Panc1 (cell line): ENCODE measurements around the gene TSPAN10. TPM values are rescaled to one million over a fixed set of nuclear protein-coding genes. Genes with fewer than 3 reads are reported as not detected.
A peak's percentile ranks its signal among the peaks of the same experiment; 100 is the strongest.
"Not testable (repeated sequence)": the region's sequence is repeated elsewhere in the genome, so short reads cannot be mapped to it uniquely, and the experiment has no call there.

Experiments
- ATAC-seq: fragments of 200-7000 bp; cut with Tn5 transposase; 2 replicates; pipeline ENCODE4 v1.9.1; 2020; ENCODE audit warnings: mild to moderate bottlenecking, moderate library complexity
- BruUV-seq: library from RNA; stranded (reverse); fragments of 400-500 nt; replicated peaks from 2 replicates; lab custom pipeline; 2021; lab: Mats Ljungman, UMichigan
- CTCF ChIA-PET: fragments of 300-600 bp; sonication (Branson Sonifier 250); formaldehyde crosslinking; loops from one replicate; lab custom pipeline; 2022; ENCODE audit warnings: antibody characterized with exemption; lab: Charles Lee
- POLR2A ChIA-PET: fragments of 300-600 bp; sonication (Branson Sonifier 250); formaldehyde crosslinking; loops from one replicate; lab custom pipeline; 2022; ENCODE audit warnings: antibody characterized with exemption; lab: Charles Lee
- DNase-seq: peaks from one replicate; pipeline ENCODE4 v3.0.0-alpha.2; 2010; ENCODE audit warnings: low read depth, low spot score
- H3K27ac ChIP-seq: 2 replicates; pipeline ENCODE4 v1.5.1; 2011; ENCODE audit warnings: mild to moderate bottlenecking, low read length, inconsistent platforms
- H3K27me3 ChIP-seq: fragments of 200-500 bp; sonication (Bioruptor generic); 2 replicates; pipeline ENCODE4 v1.6.0; 2014; ENCODE audit warnings: low read length, inconsistent platforms; ENCODE audit not compliant: control insufficient read depth, insufficient read depth
- H3K36me3 ChIP-seq: fragments of 200-500 bp; sonication (Bioruptor generic); 2 replicates; pipeline ENCODE4 v1.5.1; 2014; ENCODE audit warnings: inconsistent platforms, mild to moderate bottlenecking, low read length, moderate library complexity; ENCODE audit not compliant: control insufficient read depth, insufficient read depth
- H3K4me1 ChIP-seq: 2 replicates; pipeline ENCODE4 v1.5.1; 2011; ENCODE audit warnings: inconsistent platforms, mild to moderate bottlenecking, low read length, moderate library complexity; ENCODE audit not compliant: control insufficient read depth, insufficient read depth
- H3K4me3 ChIP-seq, 2 experiments: 2 replicates each; pipeline ENCODE4 v1.5.1; 2011 to 2012; ENCODE audit warnings: low read depth in 2 of 2, low read length in 2 of 2, mild to moderate bottlenecking in 2 of 2, inconsistent platforms in 1 of 2, moderate library complexity in 1 of 2
- H3K9me3 ChIP-seq: fragments of 200-500 bp; sonication (Bioruptor generic); 2 replicates; pipeline ENCODE4 v1.5.1; 2014; ENCODE audit warnings: low read depth, mild to moderate bottlenecking, inconsistent platforms, low read length, moderate library complexity; ENCODE audit not compliant: control insufficient read depth, insufficient read depth
- CTCF ChIP-seq: fragments of 450-650 bp; IDR thresholded peaks from 2 replicates; pipeline ENCODE4 v1.5.1; 2017; ENCODE audit warnings: mild to moderate bottlenecking
- POLR2AphosphoS5 ChIP-seq: IDR thresholded peaks from 2 replicates; pipeline ENCODE4 v1.6.1; 2012; ENCODE audit warnings: mild to moderate bottlenecking, low read depth, low read length, moderate library complexity
- REST ChIP-seq, 2 experiments: IDR thresholded peaks; 2 replicates each; pipeline ENCODE4 v1.6.1; 2011 to 2012; ENCODE audit warnings: low read depth in 2 of 2, control low read depth in 1 of 2, low read length in 1 of 2, mild to moderate bottlenecking in 1 of 2, moderate library complexity in 1 of 2; ENCODE audit not compliant: insufficient read depth in 1 of 2
- SIN3A ChIP-seq: IDR thresholded peaks from 2 replicates; pipeline ENCODE4 v1.6.1; 2012; ENCODE audit warnings: low read depth, mild to moderate bottlenecking, low read length, moderate library complexity, borderline replicate concordance; ENCODE audit not compliant: insufficient read depth
- TCF7L2 ChIP-seq: IDR thresholded peaks from 2 replicates; pipeline ENCODE4 v1.6.1; 2011; ENCODE audit warnings: mild to moderate bottlenecking, low read depth, low read length, inconsistent platforms
- in situ Hi-C: cut with HindIII; loops from 2 replicates; pipeline ENCODE4 v1.10.0; 2016; ENCODE audit warnings: low sequenced_read_pairs, low pct_unique_long_range_greater_than_20kb
- intact Hi-C: fragments of 100-400 bp; cut with micrococcal nuclease; formaldehyde crosslinking; loops from one replicate; pipeline ENCODE4 v1.10.0; 2022; ENCODE audit not compliant: unreplicated experiment
- total RNA-seq: library from RNA; stranded (reverse); gene quantifications from one replicate; pipeline ENCODE4 v1.2.1, GENCODE V29; 2021; ENCODE audit not compliant: unreplicated experiment

The TSPAN10 gene
- total RNA-seq, 1 experiment from 2014 or later, result 4.8 TPM

GRCh38 chr17:81672954-81673353, 36.0 kb downstream of the TSPAN10 start:
- H3K4me1 ChIP-seq, result peaks cover 11% of the 10 kb centered on the region
- no peak for TF ChIP-seq SIN3A
- TF ChIP-seq POLR2AphosphoS5, result no peak
- no peak overlapping the region for H3K27ac ChIP-seq
- no peaks in the 10 kb centered on the region for H3K9me3 ChIP-seq
- H3K4me3 ChIP-seq, result no peak overlapping the region
- POLR2A ChIA-PET, result no interaction called here
- intact Hi-C loops, result no loop called here
- H3K36me3 ChIP-seq, result peaks cover 4% of the 10 kb centered on the region
- BruUV-seq, result no TSS peak
- H3K27me3 ChIP-seq, result no peaks in the 10 kb centered on the region
- ATAC-seq (no peak), DNase-seq (no peak)
- CTCF ChIA-PET, result no interaction called here
- in situ Hi-C loops, result no loop called here

DNA sequence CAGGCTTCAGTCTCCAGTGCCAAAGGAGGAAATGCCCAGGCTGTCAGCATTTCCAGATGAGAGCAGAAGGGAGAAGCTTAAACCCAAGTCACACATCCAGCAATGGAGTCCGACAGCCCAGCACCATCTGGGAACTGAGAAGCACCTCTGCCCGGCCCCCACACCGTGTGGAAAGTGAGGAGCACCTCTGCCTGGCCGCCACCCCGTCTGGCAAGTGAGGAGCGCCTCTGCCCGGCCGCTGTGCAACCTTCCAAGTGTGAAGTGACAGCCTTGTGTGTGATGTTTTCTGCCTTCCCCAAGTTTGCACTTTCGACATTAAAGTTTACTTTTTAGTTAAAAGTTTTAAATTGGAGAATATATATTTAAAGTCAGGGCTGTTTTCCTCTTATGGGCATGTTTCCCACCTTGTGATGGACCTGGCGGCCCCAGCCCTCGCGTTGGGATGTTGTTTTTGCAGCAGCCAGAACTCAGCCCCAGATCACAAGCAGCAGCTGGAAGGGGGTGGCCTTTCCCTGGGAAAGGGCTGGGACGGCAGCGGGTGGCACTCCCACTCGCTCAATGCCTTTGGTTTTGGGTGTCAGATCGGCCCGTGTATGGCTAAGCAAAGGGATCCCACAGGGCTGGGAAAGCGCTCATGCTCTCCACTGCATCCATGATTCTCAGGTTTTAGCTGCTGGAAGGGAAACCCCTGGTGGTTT, 36.7 kb downstream of the TSPAN10 start:
- peaks cover 4% of the 10 kb centered on the region; the same call in 1 of the 2 replicates for H3K4me1 ChIP-seq
- BruUV-seq, result no TSS peak
- intact Hi-C loops (no loop called here), in situ Hi-C loops (no loop called here)
- DNase-seq (no peak), ATAC-seq (no peak)
- H3K27me3 ChIP-seq, result no peaks in the 10 kb centered on the region
- ChIA-PET CTCF (no interaction called here), POLR2A (no interaction called here)
- no peak overlapping the region for H3K27ac ChIP-seq
- TF ChIP-seq CTCF (no peak), POLR2AphosphoS5 (0 out of 2 replicates have a peak, but pooled peaks have one; percentile 39)
- H3K9me3 ChIP-seq, result no peaks in the 10 kb centered on the region
- peaks cover 4% of the 10 kb centered on the region for H3K36me3 ChIP-seq
- H3K4me3 ChIP-seq, result no peak overlapping the region

DNA sequence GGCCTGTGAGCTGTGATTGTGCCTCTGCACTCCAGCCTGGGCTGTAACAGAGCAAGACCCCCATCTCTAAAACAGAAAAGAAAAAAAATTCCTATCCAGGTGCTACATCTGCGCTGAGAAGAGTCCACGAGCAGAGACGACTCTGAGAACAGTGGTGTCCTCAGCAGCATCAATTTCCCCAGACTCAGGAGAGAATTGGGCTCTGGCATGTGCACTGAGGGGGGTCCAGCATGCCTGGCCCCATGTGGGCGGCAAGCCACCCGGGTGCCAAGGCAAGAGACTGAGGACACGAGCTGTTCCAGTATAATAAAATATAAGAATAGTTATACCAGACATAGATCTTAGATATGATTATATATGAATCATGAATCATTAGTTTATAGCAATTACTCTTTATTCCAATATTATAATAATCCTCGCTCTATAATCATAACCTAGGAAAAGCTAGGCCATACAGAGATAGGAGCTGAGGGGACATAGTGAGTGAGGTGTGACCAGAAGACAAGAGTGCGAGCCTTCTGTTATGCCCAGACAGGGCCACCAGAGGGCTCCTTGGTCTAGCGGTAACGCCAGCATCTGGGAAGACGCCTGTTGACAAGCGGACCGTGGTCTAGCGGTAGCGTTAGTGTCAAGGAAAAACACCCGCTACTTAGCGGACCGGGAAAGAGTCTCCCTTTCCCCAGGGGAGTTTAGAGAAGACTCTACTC, 38.7 kb downstream of the TSPAN10 start:
- POLR2A ChIA-PET, result interaction anchor here (1.2 kb wide), 1 partner anchor 20 kb away, joined by 3 read pairs; no protein-coding TSS in a partner anchor
- BruUV-seq, H3K4me1 ChIP-seq, H3K4me3 ChIP-seq, DNase-seq, intact Hi-C loops, in situ Hi-C loops, H3K27ac ChIP-seq, H3K27me3 ChIP-seq, H3K9me3 ChIP-seq, H3K36me3 ChIP-seq: not testable (repeated sequence)
- peak; percentile 14 for ATAC-seq
- CTCF ChIA-PET, result interaction anchor here (0.6 to 1.1 kb wide), 3 partner anchors 8 to 155 kb away, joined by 3 to 5 read pairs (median 3); partner anchors contain the start of genes ARL16 and HGS

GRCh38 chr17:81676906-81677305, 39.9 kb downstream of the TSPAN10 start:
- H3K27me3 ChIP-seq, result no peaks in the 10 kb centered on the region
- TF ChIP-seq CTCF, result no peak
- TF ChIP-seq SIN3A, result no peak
- no peak for TF ChIP-seq TCF7L2
- TF ChIP-seq REST (IDR thresholded peaks at IDR 0.05; ENCODE audit: insufficient read depth in 1 of 2, low read depth in 2 of 2, low read length in 1 of 2), result no peak
- in situ Hi-C loops (no loop called here), intact Hi-C loops (no loop called here)
- DNase-seq, result no peak
- H3K9me3 ChIP-seq, result no peaks in the 10 kb centered on the region
- ATAC-seq, result peak; percentile 19; the same call in 1 of the 2 replicates
- H3K27ac ChIP-seq, result no peak overlapping the region
- BruUV-seq, result no TSS peak
- H3K36me3 ChIP-seq, result peaks cover 4% of the 10 kb centered on the region
- H3K4me3 ChIP-seq, result no peak overlapping the region
- ChIA-PET CTCF (no interaction called here), POLR2A (no interaction called here)
- H3K4me1 ChIP-seq, result peaks cover 10% of the 10 kb centered on the region
